HG03439 (cell line): ENCODE data around the gene CDY2B.
"Not testable (repeated sequence)": the region's sequence is repeated elsewhere in the genome, so short reads cannot be mapped to it uniquely, and the experiment has no call there.

ENCODE experiments used
- ATAC-seq: cut with Tn5 transposase; IDR thresholded peaks from one replicate; pipeline ENCODE4 v1.9.1; 2021; ENCODE audit warnings: mild to moderate bottlenecking, moderate library complexity; ENCODE audit not compliant: unreplicated experiment

The CDY2B gene, protein sequence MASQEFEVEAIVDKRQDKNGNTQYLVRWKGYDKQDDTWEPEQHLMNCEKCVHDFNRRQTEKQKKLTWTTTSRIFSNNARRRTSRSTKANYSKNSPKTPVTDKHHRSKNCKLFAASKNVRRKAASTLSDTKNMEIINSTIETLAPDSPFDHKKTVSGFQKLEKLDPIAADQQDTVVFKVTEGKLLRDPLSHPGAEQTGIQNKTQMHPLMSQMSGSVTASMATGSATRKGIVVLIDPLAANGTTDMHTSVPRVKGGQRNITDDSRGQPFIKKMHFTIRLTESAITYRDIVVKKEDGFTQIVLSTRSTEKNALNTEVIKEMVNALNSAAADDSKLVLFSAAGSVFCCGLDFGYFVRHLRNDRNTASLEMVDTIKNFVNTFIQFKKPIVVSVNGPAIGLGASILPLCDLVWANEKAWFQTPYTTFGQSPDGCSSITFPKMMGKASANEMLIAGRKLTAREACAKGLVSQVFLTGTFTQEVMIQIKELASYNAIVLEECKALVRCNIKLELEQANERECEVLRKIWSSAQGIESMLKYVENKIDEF

GRCh38 chrY:17880120-17880519, at the start of gene CDY2B:
CDY2B (minus strand) TSS chrY:17880220; CDS start chrY:17879892, 328 bp downstream.
- ATAC-seq = not testable (repeated sequence)

- not testable (repeated sequence) for ATAC-seq
Observed at GRCh38 chrY:17908009-17908408, 28.0 kb upstream of the CDY2B start.

GRCh38 chrY:17907351-17907750, 27.3 kb upstream of the CDY2B start:
- ATAC-seq = not testable (repeated sequence)

- not testable (repeated sequence) for ATAC-seq
Observed at GRCh38 chrY:17881697-17882096, 1.7 kb upstream of the CDY2B start.

DNA sequence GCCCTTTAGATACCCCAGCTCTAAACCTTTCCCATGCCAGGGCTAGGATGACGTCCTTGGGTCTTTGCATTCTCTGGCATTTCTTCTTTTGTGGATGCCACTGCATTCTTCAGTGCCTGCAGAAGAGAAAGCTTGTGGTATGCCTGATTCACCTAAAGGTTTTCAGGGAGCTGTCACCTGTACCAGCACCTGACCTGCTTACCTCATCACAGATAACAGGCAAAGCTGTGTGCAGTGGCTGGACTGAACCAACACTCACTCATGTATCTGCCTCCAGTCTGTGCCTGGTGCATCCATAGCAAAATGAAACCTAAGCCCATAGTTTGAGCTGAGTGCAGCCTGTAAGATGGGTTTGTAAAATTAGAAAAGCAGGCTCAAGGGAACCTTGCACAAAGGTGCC, 3.3 kb downstream of the CDY2B start:
- not testable (repeated sequence) for ATAC-seq

- ATAC-seq = not testable (repeated sequence)
Observed at GRCh38 chrY:17875401-17875800, 4.6 kb downstream of the CDY2B start.

- ATAC-seq = not testable (repeated sequence)
Observed at GRCh38 chrY:17871194-17871903, 8.7 kb downstream of the CDY2B start.

DNA sequence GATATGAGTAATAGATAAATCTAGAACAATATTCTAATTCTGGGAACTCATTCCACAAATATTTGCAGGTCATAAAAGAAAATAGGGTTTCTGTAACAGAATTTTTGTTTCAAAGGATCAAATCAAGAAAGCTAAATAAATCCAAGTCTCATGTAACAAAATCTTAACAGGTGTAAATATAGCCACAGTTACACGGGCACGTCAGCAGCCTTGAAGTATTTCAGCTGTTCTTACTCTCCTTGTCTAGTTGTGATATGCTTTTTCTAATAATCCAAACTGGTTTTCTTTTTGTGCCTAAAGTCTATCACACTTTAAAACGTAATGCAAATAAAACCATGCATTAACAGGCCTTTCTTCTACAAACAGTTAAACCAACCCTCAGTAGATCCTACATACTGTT, 9.3 kb downstream of the CDY2B start:
- ATAC-seq = not testable (repeated sequence)

DNA sequence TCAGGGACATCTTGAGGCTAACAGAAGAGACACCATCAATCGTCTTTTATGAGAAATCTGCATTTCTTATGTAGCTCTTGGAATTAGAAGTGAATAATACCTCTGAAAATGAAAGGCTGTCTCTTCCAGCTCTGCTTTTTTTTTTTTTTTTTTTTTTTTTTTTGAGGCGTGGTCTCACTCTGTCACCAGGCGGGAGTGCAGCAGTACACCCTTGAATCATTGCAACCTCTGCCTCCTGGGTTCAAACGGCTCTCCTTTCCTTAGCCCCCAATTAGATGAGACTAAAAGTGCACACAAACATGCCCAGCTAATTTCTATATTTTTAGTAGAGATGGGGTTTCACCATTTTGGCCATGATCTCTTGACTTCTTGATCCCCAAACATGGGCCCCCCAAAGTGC, 12.2 kb downstream of the CDY2B start:
- not testable (repeated sequence) for ATAC-seq

DNA sequence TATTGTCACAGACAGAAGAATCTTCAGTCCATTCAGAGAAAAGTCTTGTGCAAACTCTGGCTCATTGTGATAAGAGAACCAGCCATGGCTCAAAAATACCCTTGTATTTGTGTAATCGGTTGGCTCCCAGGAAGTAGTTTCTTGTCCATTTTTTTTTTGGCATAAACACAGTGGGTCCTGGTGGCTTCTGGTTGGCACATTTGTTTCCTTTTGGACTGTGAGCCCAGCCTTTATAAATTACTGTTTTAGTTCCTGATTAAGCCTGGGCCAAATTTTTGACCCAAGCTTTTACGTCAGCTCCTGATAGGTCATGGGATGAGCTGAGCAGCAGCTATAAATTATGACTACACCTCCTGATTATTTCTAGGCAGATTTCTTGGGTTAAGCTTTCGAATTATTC, 19.4 kb downstream of the CDY2B start:
- ATAC-seq = not testable (repeated sequence)

- not testable (repeated sequence) for ATAC-seq
Observed at GRCh38 chrY:17856963-17857848, 22.8 kb downstream of the CDY2B start.

DNA sequence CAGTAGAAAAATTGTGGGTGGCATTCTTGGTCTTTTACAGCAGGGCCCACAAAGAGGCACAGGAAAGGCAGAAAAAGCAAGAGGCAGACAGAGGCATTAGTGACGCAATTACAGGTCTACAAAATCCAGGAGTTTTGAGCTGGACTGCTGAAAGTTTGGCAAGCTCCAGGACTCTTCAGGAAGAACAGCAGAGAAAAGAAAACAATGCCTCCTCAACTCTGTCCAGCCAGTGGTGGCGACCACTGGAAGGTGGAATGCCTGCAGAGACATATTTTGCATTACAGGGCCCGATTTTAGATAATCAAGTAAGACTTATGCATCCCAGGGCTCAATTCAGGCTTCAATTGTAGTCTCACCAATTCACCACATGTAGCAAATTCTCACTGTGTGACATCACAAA, 23.5 kb downstream of the CDY2B start:
- not testable (repeated sequence) for ATAC-seq

DNA sequence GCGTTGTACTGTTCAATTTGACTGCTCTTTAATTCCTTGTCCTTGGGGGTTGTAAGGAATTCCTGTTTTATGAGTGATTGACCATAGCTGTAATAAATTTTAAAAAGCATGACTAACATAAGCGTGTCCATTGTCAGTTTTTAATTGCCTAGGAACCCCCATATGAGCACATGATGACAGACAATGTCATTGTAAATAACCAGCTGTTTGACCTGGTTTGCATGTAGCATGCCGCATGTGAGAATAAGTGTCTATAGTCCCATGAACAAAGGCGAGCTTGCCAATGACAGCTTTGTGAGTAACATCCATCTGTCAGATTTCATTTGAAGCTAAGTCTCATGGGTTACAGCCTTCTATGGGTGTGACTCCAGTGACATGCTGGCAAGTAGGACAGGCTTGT, 30.9 kb downstream of the CDY2B start:
- ATAC-seq = not testable (repeated sequence)

DNA sequence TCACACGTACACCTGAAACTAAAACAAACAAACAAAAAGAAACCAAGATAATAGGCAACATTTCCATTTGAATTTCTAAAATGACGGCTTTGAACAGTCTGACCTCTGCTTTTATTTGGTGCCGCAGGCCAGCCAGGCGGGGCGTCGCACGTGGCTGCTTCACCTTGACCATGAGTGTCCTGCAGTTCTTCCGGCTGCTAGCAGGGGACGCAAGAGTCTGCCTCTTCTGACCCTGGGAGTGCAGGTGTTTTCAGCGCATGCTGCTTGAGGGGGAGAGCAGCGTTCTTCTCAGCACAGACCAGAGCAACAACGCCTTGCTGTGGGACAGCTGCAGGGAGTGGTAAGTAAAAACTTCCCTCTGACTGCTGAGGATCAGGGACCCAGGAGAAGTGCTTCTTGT, 47.9 kb downstream of the CDY2B start:
- not testable (repeated sequence) for ATAC-seq
